Neural cell (in vitro differentiated cells): Measurements from ENCODE around the gene PTPN13.

Experiments used
- CTCF ChIP-seq: fragments of 450-650 bp; IDR thresholded peaks from 2 replicates; pipeline ENCODE4 v1.5.1; 2014; ENCODE audit warnings: antibody characterized with exemption, mild to moderate bottlenecking, moderate library complexity; ENCODE audit not compliant: poor library complexity, severe bottlenecking
- EP300 ChIP-seq: fragments of 450-650 bp; conservative IDR thresholded peaks from 2 replicates; pipeline ENCODE4 v1.6.1; 2014; ENCODE audit warnings: antibody characterized with exemption, mild to moderate bottlenecking, moderate library complexity; ENCODE audit not compliant: poor library complexity, severe bottlenecking
- EZH2 ChIP-seq: fragments of 200-600, 300-800 bp; shearing (Covaris generic), sonication (generic); IDR thresholded peaks from 2 replicates; pipeline ENCODE4 v1.6.1; 2014; ENCODE audit warnings: antibody characterized with exemption, low read length, borderline replicate concordance, mild to moderate bottlenecking; ENCODE audit not compliant: insufficient read depth, poor library complexity, severe bottlenecking
- MXI1 ChIP-seq: fragments of 450-650 bp; conservative IDR thresholded peaks from 2 replicates; pipeline ENCODE4 v1.6.1; 2014; ENCODE audit warnings: antibody characterized with exemption, mild to moderate bottlenecking; ENCODE audit not compliant: poor library complexity, severe bottlenecking
- POLR2AphosphoS5 ChIP-seq: IDR thresholded peaks from 2 replicates; pipeline ENCODE4 v1.6.1; 2012
- RAD21 ChIP-seq: fragments of 450-650 bp; conservative IDR thresholded peaks from 2 replicates; pipeline ENCODE4 v1.6.1; 2014; ENCODE audit warnings: antibody characterized with exemption, mild to moderate bottlenecking, moderate library complexity
- REST ChIP-seq: IDR thresholded peaks from 2 replicates; pipeline ENCODE4 v1.6.1; 2012; ENCODE audit warnings: borderline replicate concordance
- SMC3 ChIP-seq: fragments of 450-650 bp; conservative IDR thresholded peaks from 2 replicates; pipeline ENCODE4 v1.6.1; 2014; ENCODE audit warnings: antibody characterized with exemption, mild to moderate bottlenecking, moderate library complexity; ENCODE audit not compliant: poor library complexity
- TAF1 ChIP-seq: IDR thresholded peaks from 2 replicates; pipeline ENCODE4 v1.6.1; 2012; ENCODE audit warnings: low read depth

DNA sequence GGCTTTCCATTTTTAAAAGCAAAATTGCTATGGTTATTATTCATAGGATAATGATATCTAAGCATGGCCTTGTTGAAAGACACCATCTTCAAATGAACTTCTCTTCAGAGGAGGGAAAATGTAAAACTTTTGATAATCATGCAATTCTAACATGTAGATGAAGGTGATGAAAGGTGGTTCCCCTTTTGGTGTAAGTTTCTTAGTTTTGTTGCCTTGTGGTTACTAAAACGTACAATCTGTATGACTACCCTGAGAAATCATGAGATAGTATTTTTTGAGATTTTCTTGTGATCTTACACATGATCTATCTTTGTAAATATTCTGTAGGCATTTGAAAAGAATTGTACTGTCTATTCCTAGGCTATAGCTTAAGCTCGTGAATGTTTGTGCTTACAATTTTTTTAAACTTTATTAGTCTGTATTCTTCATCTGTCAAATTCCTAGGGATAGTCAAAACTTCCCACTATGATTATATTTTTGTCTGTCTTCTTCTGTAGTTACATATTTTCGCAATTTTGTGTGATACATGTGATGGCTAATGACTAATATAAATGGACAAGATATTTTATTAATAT is 47.5 kb downstream of the PTPN13 start:
- TF ChIP-seq CTCF: no peak
- TF ChIP-seq MXI1: no peak
- TF ChIP-seq EZH2: no peak
- TF ChIP-seq EP300: no peak
- no peak for TF ChIP-seq POLR2AphosphoS5
- no peak for TF ChIP-seq REST
- no peak for TF ChIP-seq TAF1
- TF ChIP-seq RAD21: no peak
- no peak for TF ChIP-seq SMC3
